Nasal cavity respiratory epithelium epithelial cell of viscerocranial mucosa (primary cell): Measurements from ENCODE around the gene PLCXD3. TPM values are rescaled to one million over a fixed set of nuclear protein-coding genes. Genes with fewer than 3 reads are reported as not detected.

Experiments
- total RNA-seq: library from RNA; depleted of rRNA; stranded (reverse); fragments of >200 nt; gene quantifications from 2 replicates; pipeline ENCODE4 v1.2.3, GENCODE V29; 2014

Gene PLCXD3
- not detected in 2 replicates for total RNA-seq

DNA sequence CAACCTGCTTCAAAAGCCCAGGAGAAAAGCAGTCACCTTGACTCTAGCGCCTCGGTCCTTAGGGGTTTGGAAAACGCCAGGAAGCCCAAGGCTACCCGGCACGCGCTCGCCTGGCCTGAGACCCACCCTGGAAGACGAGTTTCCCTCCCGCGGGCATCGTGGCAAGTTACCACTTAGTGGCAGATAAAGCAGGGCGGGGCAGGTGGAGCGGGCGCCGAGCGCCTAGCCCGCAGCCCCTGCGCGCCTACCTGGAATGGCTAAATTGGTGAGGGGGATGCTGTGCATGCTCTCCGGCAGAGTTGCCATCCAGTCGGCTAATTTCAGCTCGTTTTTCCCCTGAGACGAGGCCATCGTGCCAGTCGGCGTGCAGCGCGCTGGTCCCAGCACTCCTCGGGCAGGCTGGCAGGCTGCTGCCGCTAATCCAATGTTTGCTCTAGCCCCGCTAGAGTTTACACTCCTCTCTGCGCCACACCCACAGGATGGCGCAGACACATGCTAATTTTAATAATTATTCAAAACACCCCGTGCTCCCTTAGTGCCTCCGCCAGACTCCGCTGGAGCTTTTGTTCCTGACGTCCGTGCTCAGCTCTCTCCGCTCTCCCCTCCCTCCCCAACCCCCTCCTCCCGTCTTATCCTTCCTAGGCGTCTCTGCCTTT, at the start of gene PLCXD3:
Gene PLCXD3, minus strand, starts transcription at position 426 of the 656 bp plus-strand sequence. Its CDS starts 75 bp downstream, at position 351.

